CD4-positive, alpha-beta T cell treated with Interferon gamma for 1 hour (primary cell): Measurements from ENCODE around the gene FAM32A.

ENCODE experiments used
- DNase-seq: peaks from one replicate; pipeline ENCODE4 v3.0.0-alpha.2; 2020

FAM32A gene

DNA sequence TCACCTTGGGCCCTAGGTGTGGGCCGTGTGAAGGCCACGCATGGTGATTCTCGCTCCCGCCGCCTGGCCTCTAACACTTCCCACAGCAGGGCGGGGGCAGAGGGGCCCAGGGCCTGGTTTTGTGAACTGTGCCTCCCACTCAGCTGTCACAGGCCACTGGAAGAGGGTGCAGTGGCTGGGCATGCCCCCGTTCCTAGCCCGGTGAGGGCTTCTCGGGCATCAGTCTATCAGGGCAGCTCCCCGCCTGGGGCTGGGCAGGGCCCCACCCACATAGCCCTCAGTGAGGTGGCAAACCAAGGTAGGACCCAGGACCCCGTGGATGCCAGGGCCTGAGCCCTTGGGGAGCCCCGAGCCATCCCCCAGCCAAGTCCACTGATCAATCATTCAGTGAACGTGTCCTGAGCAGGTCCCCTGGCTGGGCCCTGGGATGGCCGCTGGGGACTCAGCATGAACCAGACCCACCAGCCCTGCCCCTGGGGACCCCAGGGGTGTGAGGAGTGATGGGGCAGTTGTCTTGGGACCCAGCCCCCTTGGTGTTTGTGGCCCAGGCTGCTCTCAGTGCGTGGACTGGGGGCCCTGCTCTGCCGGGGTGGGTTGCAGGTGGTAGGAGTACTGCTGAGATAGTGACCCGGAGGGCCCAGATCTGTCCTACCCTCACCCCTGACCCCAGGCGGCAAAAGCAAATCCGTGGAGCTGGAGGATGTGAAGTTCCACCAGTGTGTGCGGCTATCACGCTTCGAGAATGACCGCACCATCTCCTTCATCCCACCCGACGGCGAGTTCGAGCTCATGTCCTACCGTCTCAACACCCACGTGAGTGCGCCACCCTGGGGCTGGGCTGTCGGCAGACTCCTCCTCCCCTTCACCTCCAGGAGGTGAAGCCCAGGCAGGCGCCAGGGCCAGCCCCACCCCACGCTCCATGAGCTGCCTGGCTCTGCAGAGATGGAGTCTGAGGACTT lies 41.9 kb downstream of the FAM32A start:
- no peak for DNase-seq

DNA sequence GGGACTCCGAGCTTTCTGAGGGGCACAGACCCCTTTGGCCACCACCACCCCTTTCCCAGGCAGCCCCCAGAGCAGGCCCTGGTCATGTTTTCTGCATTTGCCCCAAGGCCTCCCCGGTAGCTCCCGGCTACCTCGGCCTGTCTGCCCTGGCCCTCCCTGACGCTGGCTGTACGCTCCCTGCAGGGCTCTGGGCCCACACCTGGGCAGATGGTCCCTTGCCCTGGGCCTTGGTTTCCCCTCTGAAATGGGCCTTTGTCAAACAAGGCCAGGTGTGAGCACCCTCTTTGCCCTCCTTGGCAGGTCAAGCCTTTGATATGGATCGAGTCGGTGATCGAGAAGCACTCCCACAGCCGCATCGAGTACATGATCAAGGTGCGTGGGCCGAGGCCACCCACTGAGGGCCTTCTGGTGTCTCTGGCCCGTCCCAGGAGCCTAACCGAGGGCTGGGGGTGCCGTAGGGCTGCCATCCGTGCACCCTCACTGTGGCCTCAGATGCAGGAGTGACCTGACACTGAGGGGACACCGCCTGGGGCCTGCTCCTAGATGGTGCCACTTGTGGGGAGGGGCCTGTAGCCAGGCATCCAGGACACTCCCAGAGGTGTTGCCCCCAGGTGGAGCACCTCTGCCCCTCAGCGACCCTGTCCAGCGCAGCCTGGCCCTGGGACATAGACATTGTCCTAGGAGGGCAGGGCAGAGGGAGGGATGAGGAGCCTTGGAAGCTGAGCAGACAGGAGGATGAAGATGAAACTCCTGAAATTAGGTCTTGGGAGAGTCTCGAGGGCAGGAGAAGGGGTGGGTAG lies 42.8 kb downstream of the FAM32A start:
- no peak for DNase-seq

DNA sequence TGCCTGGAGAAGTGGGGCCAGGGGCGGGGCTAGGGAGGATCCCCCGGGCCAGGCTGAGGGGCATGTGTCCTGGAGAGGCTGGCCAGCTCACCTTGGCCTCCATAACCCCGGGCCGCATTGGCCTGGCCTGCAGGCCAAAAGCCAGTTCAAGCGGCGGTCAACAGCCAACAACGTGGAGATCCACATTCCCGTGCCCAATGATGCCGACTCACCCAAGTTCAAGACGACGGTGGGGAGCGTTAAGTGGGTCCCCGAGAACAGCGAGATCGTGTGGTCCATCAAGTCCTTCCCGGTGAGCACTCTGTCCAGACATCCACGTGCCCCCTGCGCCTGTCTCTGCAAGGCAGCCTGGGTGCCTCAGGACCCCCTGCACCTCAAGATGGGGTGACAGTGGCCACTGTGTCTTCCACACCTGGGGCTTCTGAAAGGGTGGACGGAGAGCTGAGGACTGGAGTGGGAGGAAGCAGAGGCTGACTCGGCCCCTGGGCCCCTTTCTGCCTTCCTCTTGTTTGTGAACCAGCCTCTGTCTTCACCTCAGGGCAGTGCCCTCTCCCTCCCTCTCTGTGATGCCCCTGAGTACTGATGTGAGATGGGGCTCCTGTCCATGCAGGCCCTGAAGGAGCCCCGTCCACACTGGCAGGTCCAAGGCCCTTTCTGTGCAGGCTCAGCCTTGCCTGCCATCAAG lies 43.6 kb downstream of the FAM32A start:
- no peak for DNase-seq

DNA sequence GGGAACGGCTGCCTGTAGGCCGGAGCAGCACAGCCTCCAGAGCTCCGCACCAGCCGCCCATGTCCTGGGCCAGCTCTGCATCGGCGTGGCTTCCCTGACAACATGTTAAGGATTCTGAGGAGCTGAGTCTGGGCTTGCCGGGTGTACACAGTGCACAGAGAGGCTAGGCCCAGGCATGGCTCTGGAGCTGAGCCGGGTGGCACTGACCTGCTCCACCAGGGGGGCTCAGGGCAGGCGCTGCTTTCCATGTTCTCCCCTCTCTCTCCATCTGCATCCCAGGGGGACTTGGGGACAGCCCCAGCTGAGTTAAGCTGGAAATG lies 44.1 kb downstream of the FAM32A start:
- no peak for DNase-seq

DNA sequence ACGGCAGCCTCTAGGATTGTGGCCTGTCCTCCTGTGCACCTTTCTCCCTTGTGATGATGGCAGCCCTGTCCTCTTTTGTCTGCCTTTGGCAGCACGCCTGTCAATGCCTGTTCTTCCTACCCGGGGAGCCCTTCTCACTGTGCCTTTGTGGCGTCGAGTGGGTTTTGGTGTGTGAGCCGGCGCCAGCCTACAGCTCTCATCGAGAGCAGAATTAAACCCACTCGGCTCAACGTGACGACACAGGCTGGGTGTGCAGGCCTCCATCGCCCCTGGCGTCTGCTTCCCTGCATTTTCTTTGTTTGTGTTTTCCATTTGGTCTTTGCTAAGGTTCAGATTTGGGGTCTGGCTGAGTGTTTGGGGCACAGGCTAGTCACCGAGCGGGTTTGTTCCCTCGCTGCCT lies 46.9 kb downstream of the FAM32A start:
- DNase-seq: no peak

DNA sequence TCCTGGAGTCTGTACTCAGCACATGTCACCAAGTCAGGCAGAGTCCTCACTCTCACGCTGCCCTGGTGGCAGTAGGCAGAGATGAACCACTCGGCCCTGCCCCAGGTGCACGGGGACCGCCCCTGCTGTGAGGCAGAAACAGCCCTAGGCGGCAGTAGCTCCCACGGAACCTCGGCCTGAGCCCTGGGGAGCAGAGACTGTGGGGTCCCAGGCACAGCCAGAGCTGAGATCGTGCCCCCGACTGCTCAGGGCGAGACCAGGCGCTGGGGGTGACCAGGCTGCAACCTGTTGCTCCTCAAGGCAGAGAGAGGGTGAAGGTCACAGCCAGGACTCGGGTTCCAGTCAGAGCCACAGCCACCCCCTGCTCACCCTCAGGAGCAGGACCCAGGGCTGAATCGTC lies 47.4 kb downstream of the FAM32A start:
- no peak for DNase-seq

DNA sequence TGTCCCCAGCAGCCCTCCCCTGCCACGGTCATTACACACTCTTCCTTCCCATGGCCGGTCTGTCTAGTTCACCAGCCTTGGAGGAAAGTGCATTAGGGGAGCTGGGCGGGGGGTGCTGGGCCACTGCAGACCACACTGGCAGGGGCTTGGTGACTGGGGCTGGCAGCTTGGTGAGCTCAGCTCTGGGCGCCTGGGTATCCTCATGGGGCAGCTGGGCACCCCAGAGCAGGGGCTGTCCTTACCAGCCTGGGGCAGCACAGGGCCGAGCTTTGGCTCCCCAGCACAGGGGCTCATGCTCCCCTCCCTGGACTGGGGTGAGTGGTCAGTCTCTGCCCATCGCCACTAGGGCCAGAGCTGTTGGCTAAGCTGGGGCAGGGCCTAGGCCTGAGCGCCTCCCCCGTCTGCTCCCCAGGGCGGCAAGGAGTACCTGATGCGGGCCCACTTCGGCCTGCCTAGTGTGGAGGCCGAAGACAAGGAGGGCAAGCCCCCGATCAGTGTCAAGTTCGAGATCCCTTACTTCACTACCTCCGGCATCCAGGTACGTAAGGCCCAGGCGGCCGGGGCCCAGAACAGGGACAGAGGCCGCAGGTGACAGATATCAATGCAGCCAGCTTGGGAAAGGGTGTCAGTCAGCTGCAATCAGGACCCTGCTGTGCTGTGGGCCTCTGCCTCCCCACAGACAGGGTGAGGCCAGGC lies 48.0 kb downstream of the FAM32A start:
- no peak for DNase-seq

DNA sequence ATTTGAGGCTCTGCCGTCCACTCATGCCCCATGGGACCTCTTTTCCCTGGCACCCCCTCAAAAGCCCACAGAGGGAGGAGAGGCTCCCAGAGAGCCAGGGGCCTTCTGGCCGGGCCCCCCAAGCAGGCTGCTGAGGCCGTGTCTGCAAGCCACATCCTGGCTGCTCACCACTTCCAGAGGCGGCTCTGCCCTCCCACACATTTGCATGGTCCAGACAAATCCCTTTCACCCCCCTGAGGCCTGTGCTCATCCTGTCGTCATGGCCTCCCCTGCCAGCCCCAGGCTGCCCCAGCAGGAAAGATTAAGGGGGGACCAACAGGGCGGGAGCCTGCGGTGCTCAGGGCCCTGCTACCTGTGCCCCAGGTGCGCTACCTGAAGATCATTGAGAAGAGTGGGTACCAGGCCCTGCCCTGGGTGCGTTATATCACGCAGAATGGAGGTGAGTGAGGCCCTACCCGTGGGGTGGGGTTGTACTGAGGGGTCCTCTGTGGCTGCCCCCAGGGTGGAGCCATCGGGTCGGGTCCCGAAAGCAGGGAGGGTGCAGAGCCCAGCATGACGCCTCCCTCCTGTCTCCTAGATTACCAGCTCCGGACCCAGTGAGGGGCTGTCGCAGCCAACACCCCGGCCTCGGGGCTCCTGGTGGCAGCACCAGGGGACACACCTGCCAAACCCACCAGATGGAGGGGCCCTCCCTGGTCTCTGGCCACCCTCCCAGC lies 48.8 kb downstream of the FAM32A start:
- no peak for DNase-seq

DNA sequence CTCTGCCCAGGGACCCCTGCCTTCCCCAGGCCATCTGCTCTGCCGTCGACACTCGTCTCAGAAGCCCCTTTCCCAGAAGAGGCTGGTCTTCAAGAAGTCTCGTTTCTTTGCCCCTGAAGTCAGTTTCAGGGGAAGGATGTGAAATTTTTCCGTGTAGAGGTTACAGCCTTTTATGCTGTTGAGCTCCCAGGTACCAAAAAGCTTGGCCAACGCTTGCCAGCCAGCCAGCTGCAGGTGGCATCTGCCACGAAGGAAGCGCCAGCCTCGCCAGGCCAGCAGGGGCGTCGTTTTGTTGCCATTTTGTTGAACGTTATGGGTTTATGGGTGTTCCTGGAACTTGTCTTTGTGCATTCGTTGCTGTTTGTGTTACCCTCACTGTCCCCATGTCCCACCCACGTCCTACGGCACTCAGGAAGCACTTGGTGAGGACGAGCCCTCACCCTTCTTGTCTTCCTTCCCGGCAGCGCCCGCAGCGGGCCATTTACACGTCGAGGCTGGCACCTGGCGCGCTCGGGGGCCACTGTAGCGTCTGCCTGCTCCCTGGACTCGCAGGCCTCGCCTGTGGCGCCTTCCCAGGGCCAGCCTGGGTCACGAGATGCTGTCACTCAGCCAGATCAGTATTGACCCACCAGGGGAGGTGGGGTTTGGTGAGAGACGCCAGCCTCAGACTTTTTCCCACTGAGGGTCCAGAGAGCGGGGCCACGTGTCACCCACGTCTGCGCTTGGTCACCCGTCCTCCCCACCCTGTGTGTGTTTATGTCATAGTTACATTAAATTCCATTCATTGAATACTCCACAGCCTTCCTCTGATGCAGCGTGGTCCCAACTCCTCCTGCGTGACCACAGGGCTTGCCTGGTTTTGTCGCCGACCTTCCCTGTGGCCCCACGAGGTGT lies 49.6 kb downstream of the FAM32A start:
- DNase-seq: no peak

DNA sequence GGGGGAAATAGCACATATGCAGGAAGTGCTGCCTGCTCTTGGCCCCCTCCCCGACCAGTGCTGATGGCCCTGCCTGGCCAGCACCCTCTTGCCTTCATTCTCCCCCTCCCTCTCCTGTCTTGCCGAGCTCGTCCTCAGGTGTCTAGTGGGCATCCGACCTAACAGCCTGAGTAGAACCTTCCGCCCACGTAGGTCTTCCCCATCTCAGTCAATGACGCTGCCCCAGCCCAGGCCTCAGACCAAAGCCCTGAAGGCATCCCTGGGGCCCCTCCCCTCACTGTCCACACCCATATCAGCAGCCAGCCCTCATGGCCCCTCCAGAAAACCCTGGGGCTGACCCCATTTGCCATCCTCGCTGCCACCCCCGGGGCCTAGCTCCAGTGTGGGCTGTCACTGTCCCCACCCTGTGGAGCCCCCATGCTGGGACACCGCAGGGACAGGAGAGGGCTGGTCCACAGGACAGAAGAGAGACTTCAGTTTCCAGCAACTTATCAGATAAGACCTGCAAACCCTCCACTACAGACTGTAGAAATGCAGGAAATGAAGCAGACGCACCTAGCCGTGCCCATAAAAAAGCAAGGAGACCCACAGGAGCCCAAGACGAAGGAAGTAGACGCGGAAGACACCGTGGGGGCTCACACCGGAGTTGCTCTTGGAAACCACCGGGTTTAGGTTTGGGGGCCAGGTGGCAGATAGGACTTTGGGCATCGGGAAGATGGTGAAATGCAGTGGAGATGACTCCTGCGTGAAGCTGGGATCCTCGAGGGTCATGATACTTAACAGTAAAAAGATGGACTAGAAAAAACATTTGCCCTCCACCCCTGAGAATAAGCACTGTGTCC lies 50.8 kb downstream of the FAM32A start:
- no peak for DNase-seq
